Esophagus squamous epithelium (tissue), 5 donors: ENCODE data around the gene LAMB3. TPM values are rescaled to one million over a fixed set of nuclear protein-coding genes. Genes with fewer than 3 reads are reported as not detected.
A peak's percentile ranks its signal among the peaks of the same experiment; 100 is the strongest.

Source experiments
- DNase-seq: peaks from one replicate; lab custom pipeline; 2025; lab: John Stamatoyannopoulos, UW
- H3K27ac ChIP-seq, 4 donors: fragments of 200-600 bp; sonication (generic); one replicate each; pipeline ENCODE4 v1.5.1; 2016 to 2019; ENCODE audit warnings: mild to moderate bottlenecking in 1 of 4
- H3K27me3 ChIP-seq, 4 donors: fragments of 200-600 bp; sonication (generic); 1 replicate in 3 of 4; 2 replicates in 1 of 4; pipeline versions ENCODE4 v1.5.1 to v1.6.0; 2017 to 2021; ENCODE audit warnings: antibody characterized with exemption in 1 of 4
- H3K36me3 ChIP-seq, 3 donors: fragments of 200-600 bp; sonication (generic); one replicate each; pipeline ENCODE4 v1.5.1; 2016 to 2019
- H3K4me1 ChIP-seq, 3 donors: fragments of 200-600 bp; sonication (generic); one replicate each; pipeline ENCODE4 v1.5.1; 2017 to 2019
- H3K4me3 ChIP-seq, 4 donors: fragments of 200-600 bp; sonication (generic); 1 replicate in 3 of 4; 2 replicates in 1 of 4; pipeline ENCODE4 v1.5.1; 2016 to 2019; ENCODE audit warnings: mild to moderate bottlenecking in 2 of 4, moderate library complexity in 1 of 4
- H3K9me3 ChIP-seq, 3 donors: fragments of 200-600 bp; sonication (generic); one replicate each; pipeline ENCODE4 v1.5.1; 2016 to 2019
- POLR2A ChIP-seq, 4 donors: fragments of 450-650 bp; IDR thresholded peaks; one replicate each; pipeline ENCODE4 v1.6.1; 2017; ENCODE audit warnings: antibody characterized with exemption in 4 of 4, mild to moderate bottlenecking in 4 of 4, moderate library complexity in 3 of 4
- WGBS, 2 donors: methylation state at CpG; one replicate each; pipeline ENCODE4 v1.1.5; 2018; 5-methylcytosine and 5-hydroxymethylcytosine counted together
- intact Hi-C: fragments of 100-400 bp; cut with DNase I; formaldehyde crosslinking; loops from one replicate; pipeline ENCODE4 v1.15.0; 2022
- total RNA-seq, 4 donors: library from RNA; depleted of rRNA; stranded (reverse); fragments of >200 nt; gene quantifications; one replicate each; pipeline ENCODE4 v1.1.0, GENCODE V29; 2016
- TF ChIP-seq, protein P1 (sequence below), 6 experiments: fragments of 450-650 bp in 4 of 6; fragments of 200-600 bp in 2 of 6; sonication (generic) in 2 of 6; IDR thresholded peaks; one replicate each; pipeline ENCODE4 v1.5.1; 2016 to 2019; ENCODE audit warnings: antibody characterized with exemption in 6 of 6, mild to moderate bottlenecking in 4 of 6, moderate library complexity in 4 of 6
- donor health status: DM: yes; HTN: yes; CAD: no.

Gene LAMB3
- total RNA-seq, 4 donors from 2014 or later: 65.4 to 121 (median 113) TPM

- TF ChIP-seq, protein P1, sequence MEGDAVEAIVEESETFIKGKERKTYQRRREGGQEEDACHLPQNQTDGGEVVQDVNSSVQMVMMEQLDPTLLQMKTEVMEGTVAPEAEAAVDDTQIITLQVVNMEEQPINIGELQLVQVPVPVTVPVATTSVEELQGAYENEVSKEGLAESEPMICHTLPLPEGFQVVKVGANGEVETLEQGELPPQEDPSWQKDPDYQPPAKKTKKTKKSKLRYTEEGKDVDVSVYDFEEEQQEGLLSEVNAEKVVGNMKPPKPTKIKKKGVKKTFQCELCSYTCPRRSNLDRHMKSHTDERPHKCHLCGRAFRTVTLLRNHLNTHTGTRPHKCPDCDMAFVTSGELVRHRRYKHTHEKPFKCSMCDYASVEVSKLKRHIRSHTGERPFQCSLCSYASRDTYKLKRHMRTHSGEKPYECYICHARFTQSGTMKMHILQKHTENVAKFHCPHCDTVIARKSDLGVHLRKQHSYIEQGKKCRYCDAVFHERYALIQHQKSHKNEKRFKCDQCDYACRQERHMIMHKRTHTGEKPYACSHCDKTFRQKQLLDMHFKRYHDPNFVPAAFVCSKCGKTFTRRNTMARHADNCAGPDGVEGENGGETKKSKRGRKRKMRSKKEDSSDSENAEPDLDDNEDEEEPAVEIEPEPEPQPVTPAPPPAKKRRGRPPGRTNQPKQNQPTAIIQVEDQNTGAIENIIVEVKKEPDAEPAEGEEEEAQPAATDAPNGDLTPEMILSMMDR (IDR thresholded peaks at IDR 0.05): no peak
- TF ChIP-seq POLR2A (IDR thresholded peaks at IDR 0.05): no peak
- Histone ChIP-seq H3K9me3 (no peaks in the 10 kb centered on the region), H3K4me1 (peaks cover 0 to 30% (median 7%) of the 10 kb centered on the region in 3 donors), H3K27ac (peak overlapping the region in 1 of 4 donors; percentile 19), H3K4me3 (no peak overlapping the region), H3K36me3 (no peaks in the 10 kb centered on the region), H3K27me3 (no peaks in the 10 kb centered on the region)
- WGBS, 2 donors: 37 to 38% methylated on average over 4 of the region's 4 CpGs
- no peak for DNase-seq
- intact Hi-C loops: no loop called here
Measured at GRCh38 chr1:209692296-209692695, 40.1 kb upstream of the LAMB3 start.

GRCh38 chr1:209691237-209691636, 39.0 kb upstream of the LAMB3 start:
- Histone ChIP-seq H3K36me3 (no peaks in the 10 kb centered on the region), H3K9me3 (no peaks in the 10 kb centered on the region), H3K4me3 (no peak overlapping the region), H3K4me1 (peaks cover 0 to 30% (median 7%) of the 10 kb centered on the region in 3 donors), H3K27me3 (no peaks in the 10 kb centered on the region), H3K27ac (no peak overlapping the region)
- intact Hi-C loops: no loop called here
- 58 to 60% methylated on average over 3 of the region's 3 CpGs for WGBS, 2 donors
- DNase-seq: no peak
- TF ChIP-seq POLR2A (IDR thresholded peaks at IDR 0.05): no peak
- TF ChIP-seq, protein P1 (IDR thresholded peaks at IDR 0.05): no peak

GRCh38 chr1:209689477-209689876, 37.3 kb upstream of the LAMB3 start:
- no peak for DNase-seq
- H3K36me3 ChIP-seq: no peaks in the 10 kb centered on the region
- no peaks in the 10 kb centered on the region for H3K27me3 ChIP-seq
- intact Hi-C loops: loop anchor here (5.0 kb wide), 1 partner anchor 107 kb away; the partner anchor contains the start of gene CAMK1G
- H3K27ac ChIP-seq: no peak overlapping the region
- no peaks in the 10 kb centered on the region for H3K9me3 ChIP-seq
- 46 to 70% methylated on average over 3 to 4 of the region's 4 CpGs for WGBS, 2 donors
- TF ChIP-seq, protein P1 (IDR thresholded peaks at IDR 0.05): no peak
- TF ChIP-seq POLR2A (IDR thresholded peaks at IDR 0.05): no peak
- peaks cover 0 to 39% (median 7%) of the 10 kb centered on the region in 3 donors for H3K4me1 ChIP-seq
- no peak overlapping the region for H3K4me3 ChIP-seq

DNA sequence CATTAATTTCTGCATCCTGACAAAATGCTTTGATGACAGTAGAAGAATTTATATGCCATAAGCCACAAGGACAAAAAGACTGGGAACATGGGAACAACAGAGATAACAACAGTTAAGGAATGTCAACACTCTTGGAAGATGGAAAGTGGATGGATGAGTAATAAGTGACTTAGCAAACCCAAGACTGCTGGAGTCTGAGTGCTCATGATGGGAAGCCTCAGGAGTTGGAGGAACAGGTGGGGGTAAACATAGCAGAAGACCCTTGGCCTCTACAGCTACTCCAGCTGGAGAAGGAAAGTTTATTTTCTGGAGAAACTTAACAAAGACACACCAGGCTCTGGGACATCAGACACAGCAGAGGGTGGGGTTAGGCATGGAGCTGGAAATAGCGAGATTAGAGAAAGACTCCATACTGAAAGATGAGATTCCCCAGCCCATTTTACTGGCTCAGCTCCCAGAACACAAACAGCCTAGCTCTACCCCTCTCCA, 36.6 kb upstream of the LAMB3 start:
- no peak overlapping the region for H3K4me3 ChIP-seq
- WGBS, 2 donors: 40 to 78% methylated on average over 1 of the region's 1 CpG

GRCh38 chr1:209686322-209686721, 34.1 kb upstream of the LAMB3 start:
- Histone ChIP-seq H3K36me3 (no peaks in the 10 kb centered on the region), H3K4me3 (no peak overlapping the region), H3K4me1 (peaks cover 0 to 21% (median 0%) of the 10 kb centered on the region in 3 donors), H3K9me3 (no peaks in the 10 kb centered on the region), H3K27ac (no peak overlapping the region), H3K27me3 (no peaks in the 10 kb centered on the region)
- intact Hi-C loops: loop anchor here (5.0 kb wide), 1 partner anchor 104 kb away; the partner anchor contains the start of gene CAMK1G
- TF ChIP-seq POLR2A (IDR thresholded peaks at IDR 0.05): no peak
- TF ChIP-seq, protein P1 (IDR thresholded peaks at IDR 0.05): no peak
- WGBS, 2 donors: 73 to 76% methylated on average over 4 of the region's 4 CpGs
- DNase-seq: no peak

More for the DNA sequence above, 36.6 kb upstream of the LAMB3 start:
- Histone ChIP-seq H3K4me1 (peaks cover 0 to 39% (median 7%) of the 10 kb centered on the region in 3 donors), H3K27me3 (no peaks in the 10 kb centered on the region), H3K36me3 (no peaks in the 10 kb centered on the region), H3K9me3 (no peaks in the 10 kb centered on the region), H3K27ac (no peak overlapping the region)
- intact Hi-C loops: loop anchor here (5.0 kb wide), 1 partner anchor 106 kb away; the partner anchor contains the start of gene CAMK1G
- no peak for DNase-seq
- TF ChIP-seq POLR2A (IDR thresholded peaks at IDR 0.05): no peak
- TF ChIP-seq, protein P1 (IDR thresholded peaks at IDR 0.05): no peak
